ACC112 (cell line): ENCODE measurements around the gene OR1J1.

Source experiments
- H2AFZ ChIP-seq: fragments of 200-600 bp; sonication (generic); one replicate; pipeline ENCODE4 v1.6.0; 2017; ENCODE audit warnings: antibody characterized with exemption, low read length; ENCODE audit not compliant: unreplicated experiment
- H3K27ac ChIP-seq: fragments of 200-600 bp; sonication (generic); 2 replicates; pipeline ENCODE4 v1.5.1; 2014; ENCODE audit warnings: low read depth, mild to moderate bottlenecking, antibody characterized with exemption, low read length, moderate library complexity
- H3K27me3 ChIP-seq: fragments of 200-600 bp; sonication (generic); 2 replicates; pipeline ENCODE4 v1.6.1; 2014; ENCODE audit warnings: mild to moderate bottlenecking, antibody characterized with exemption, low read length, moderate library complexity, mixed read lengths; ENCODE audit not compliant: insufficient read depth
- H3K36me3 ChIP-seq: fragments of 200-600 bp; sonication (generic); 2 replicates; pipeline ENCODE4 v1.6.1; 2016; ENCODE audit warnings: mild to moderate bottlenecking, antibody characterized with exemption, low read length, moderate library complexity, mixed read lengths; ENCODE audit not compliant: insufficient read depth
- H3K4me1 ChIP-seq: fragments of 200-600 bp; sonication (generic); one replicate; pipeline ENCODE4 v1.6.1; 2016; ENCODE audit warnings: low read length, mixed read lengths; ENCODE audit not compliant: insufficient read depth, unreplicated experiment, control insufficient read depth
- H3K4me3 ChIP-seq: fragments of 200-600 bp; sonication (generic); 2 replicates; pipeline ENCODE4 v1.5.1; 2014; ENCODE audit warnings: mild to moderate bottlenecking, low read depth, low read length
- H3K79me2 ChIP-seq: fragments of 200-600 bp; sonication (generic); one replicate; pipeline ENCODE4 v1.6.0; 2016; ENCODE audit warnings: low read length; ENCODE audit not compliant: control insufficient read depth, unreplicated experiment, insufficient read depth

OR1J1 gene, protein sequence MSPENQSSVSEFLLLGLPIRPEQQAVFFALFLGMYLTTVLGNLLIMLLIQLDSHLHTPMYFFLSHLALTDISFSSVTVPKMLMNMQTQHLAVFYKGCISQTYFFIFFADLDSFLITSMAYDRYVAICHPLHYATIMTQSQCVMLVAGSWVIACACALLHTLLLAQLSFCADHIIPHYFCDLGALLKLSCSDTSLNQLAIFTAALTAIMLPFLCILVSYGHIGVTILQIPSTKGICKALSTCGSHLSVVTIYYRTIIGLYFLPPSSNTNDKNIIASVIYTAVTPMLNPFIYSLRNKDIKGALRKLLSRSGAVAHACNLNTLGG

DNA sequence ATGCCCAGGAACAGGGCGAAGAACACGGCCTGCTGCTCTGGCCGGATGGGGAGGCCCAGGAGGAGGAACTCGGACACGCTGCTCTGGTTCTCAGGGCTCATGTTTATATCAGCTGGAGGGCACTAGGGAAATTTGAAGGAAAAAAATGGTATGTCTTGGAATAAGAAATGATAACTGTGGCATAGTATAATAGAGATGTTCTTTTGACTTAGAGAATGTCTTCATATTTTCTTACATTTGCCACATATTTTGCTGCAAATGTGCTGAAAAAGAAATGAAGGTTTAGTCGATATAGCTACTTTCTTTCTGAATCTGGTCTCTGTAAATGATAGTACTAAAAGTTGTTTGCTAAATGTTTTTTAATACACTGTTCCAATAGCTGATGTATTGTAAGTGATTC is at the start of gene OR1J1:
TSS of gene OR1J1 (minus strand) at position 101 of the 400 bp plus-strand sequence. CDS start at position 101, 0 bp downstream.
- H3K4me3 ChIP-seq = no peak within 1 kb of the TSS
- H3K4me1 ChIP-seq = no peaks in the 10 kb centered on the region
- H3K79me2 ChIP-seq = no peaks in the 10 kb centered on the region
- H3K27ac ChIP-seq = no peak within 1 kb of the TSS
- H3K27me3 ChIP-seq = peaks cover 24% of the 10 kb centered on the region
- no peak within 1 kb of the TSS for H2AFZ ChIP-seq
- no peaks in the 10 kb centered on the region for H3K36me3 ChIP-seq

DNA sequence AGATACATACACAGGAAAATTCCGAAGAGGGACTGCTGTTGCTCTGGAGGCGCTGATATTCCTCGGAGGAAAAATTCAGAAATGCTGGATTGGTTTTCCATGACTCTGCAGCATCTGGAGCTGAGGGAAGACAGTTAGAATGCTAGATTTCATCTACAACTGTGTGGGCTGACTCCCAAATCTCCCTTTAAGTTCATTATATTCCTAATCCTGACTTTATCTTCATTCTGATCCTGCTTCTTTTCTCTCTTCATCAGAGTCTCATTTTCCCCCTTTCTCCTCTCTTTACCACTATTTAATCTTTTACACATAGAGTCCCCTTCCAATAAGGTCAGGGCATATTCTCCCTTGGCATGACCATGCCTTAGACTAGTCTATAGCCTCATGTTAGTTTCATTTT is 49.5 kb upstream of the OR1J1 start, which contains the start of gene OR1N1:
TSS of gene OR1N1 (minus strand) at position 101 of the 400 bp plus-strand sequence. CDS start at position 101, 0 bp downstream.
- H3K27me3 ChIP-seq = peaks cover 40% of the 10 kb centered on the region
- no peak within 1 kb of the TSS for H2AFZ ChIP-seq
- H3K79me2 ChIP-seq = no peaks in the 10 kb centered on the region
- no peaks in the 10 kb centered on the region for H3K36me3 ChIP-seq
- H3K4me1 ChIP-seq = no peaks in the 10 kb centered on the region
- no peak within 1 kb of the TSS for H3K27ac ChIP-seq
- no peak within 1 kb of the TSS for H3K4me3 ChIP-seq

DNA sequence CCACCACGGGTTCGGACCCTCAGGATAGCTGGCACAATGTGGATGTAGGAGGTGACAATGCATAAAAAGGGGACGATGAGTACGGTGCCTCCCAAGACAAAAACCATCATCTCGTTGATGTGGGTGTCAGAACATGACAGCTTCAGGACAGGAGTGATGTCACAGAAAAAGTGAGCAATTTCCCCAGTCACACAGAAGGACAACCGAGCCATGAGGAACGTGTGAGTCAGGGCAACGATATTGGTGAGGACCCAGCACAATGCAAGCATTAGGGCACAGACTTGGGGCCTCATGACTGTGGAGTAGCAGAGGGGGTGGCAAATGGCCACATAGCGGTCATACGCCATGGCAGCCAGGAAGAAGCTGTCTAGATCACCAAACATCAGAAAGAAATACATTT is 48.9 kb upstream of the OR1J1 start:
- Histone ChIP-seq H3K27ac (no peak overlapping the region), H2AFZ (no peak overlapping the region), H3K27me3 (peaks cover 44% of the 10 kb centered on the region), H3K4me3 (no peak overlapping the region), H3K4me1 (no peaks in the 10 kb centered on the region), H3K36me3 (no peaks in the 10 kb centered on the region), H3K79me2 (no peaks in the 10 kb centered on the region)

DNA sequence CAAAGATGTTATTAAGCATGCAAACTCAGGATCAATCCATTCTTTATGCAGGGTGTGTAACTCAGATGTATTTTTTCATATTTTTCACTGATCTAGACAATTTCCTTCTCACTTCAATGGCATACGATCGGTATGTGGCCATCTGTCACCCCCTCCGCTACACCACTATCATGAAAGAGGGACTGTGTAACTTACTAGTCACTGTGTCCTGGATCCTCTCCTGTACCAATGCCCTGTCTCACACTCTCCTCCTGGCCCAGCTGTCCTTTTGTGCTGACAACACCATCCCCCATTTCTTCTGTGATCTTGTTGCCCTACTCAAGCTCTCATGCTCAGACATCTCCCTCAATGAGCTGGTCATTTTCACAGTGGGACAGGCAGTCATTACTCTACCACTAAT is 41.6 kb upstream of the OR1J1 start:
- no peaks in the 10 kb centered on the region for H3K79me2 ChIP-seq
- H3K4me1 ChIP-seq = no peaks in the 10 kb centered on the region
- H3K4me3 ChIP-seq = no peak overlapping the region
- no peak overlapping the region for H2AFZ ChIP-seq
- H3K27me3 ChIP-seq = peaks cover 61% of the 10 kb centered on the region
- no peaks in the 10 kb centered on the region for H3K36me3 ChIP-seq
- H3K27ac ChIP-seq = no peak overlapping the region

DNA sequence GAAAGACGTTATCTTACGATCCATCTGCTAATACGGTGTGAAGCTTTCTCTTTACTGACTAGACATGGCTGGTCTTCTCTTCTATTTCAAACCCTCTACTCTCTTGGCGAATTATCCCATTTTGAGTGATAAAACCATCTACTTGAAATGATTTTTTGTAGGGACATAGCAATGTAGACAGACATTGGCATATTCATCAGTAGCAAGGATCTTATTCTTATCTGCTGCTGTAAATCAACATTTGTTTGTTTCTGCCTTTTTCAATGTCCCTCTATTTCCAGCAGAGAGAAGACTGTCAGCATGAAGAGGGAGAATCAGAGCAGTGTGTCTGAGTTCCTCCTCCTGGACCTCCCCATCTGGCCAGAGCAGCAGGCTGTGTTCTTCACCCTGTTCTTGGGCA is 41.1 kb upstream of the OR1J1 start, which contains the start of gene OR1J4:
TSS of gene OR1J4 (plus strand) at position 301 of the 400 bp plus-strand sequence. CDS start at position 301, 0 bp downstream.
- H3K4me3 ChIP-seq = no peak within 1 kb of the TSS
- H3K4me1 ChIP-seq = no peaks in the 10 kb centered on the region
- no peaks in the 10 kb centered on the region for H3K36me3 ChIP-seq
- H3K79me2 ChIP-seq = no peaks in the 10 kb centered on the region
- no peak within 1 kb of the TSS for H3K27ac ChIP-seq
- peaks cover 60% of the 10 kb centered on the region for H3K27me3 ChIP-seq
- H2AFZ ChIP-seq = no peak within 1 kb of the TSS

DNA sequence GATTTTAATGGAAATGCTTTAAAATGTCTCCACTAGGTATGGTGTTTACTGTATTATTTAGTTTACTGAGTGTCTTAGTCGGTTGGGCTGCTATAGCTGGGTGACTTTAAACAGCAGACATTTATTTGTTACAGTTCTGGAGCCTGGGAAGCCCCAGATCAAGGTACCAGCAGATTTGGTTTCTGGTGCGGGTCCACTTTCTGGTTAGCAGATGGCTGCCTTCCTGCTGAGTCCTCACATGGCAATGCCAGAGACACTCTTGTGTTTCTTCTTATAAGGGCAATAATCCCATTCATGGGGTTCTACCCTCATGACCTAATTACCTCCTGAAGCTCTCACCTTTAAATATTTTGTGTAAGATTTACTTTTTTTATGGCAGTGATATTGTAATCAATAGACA is 40.5 kb upstream of the OR1J1 start:
- no peaks in the 10 kb centered on the region for H3K36me3 ChIP-seq
- no peak overlapping the region for H3K4me3 ChIP-seq
- no peak overlapping the region for H2AFZ ChIP-seq
- no peaks in the 10 kb centered on the region for H3K4me1 ChIP-seq
- H3K27ac ChIP-seq = no peak overlapping the region
- peaks cover 66% of the 10 kb centered on the region for H3K27me3 ChIP-seq
- H3K79me2 ChIP-seq = no peaks in the 10 kb centered on the region

DNA sequence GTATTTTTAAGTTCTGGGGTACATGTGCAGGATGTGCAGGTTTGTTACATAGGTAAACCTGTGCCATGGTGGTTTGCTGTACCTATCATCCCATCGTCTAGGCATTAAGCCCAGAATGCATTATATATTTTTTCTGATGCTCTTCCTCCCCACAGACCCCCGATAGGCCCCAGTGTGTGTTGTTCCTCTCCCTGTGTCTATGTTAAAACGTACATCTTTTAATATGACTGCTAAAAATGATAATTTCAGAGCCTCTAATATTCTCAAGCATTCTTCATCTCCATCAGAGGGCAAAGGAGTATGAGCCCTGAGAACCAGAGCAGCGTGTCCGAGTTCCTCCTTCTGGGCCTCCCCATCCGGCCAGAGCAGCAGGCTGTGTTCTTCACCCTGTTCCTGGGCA is 32.8 kb upstream of the OR1J1 start, which contains the start of gene OR1J2:
TSS of gene OR1J2 (plus strand) at position 301 of the 400 bp plus-strand sequence. CDS start at position 301, 0 bp downstream.
- peaks cover 54% of the 10 kb centered on the region for H3K27me3 ChIP-seq
- no peaks in the 10 kb centered on the region for H3K79me2 ChIP-seq

DNA sequence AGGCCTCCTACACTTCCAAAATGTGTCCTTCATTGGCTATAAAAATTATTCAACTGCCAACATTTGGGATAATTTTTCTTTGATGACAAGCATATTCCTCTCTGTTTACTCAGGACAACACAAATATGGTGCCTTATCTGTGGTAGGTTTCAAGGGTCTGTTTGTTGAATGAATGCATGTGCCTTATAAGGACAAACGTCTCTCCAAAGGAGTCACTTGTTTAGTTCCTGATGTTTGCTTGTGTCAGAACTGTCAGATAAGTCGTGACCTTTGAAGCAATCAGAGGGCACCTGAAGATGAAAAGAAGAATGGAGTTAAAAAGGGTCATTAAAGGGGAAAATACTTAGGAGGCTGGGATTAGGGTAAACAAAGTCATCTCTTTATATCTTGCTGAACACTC is 29.2 kb upstream of the OR1J1 start:
- Histone ChIP-seq H3K27ac (no peak overlapping the region), H3K4me3 (no peak overlapping the region), H3K4me1 (no peaks in the 10 kb centered on the region), H3K36me3 (no peaks in the 10 kb centered on the region), H2AFZ (no peak overlapping the region), H3K79me2 (no peaks in the 10 kb centered on the region), H3K27me3 (peaks cover 50% of the 10 kb centered on the region)

More for the DNA sequence above, 32.8 kb upstream of the OR1J1 start, which contains the start of gene OR1J2:
- Histone ChIP-seq H3K27ac (no peak within 1 kb of the TSS), H3K4me3 (no peak within 1 kb of the TSS), H3K36me3 (no peaks in the 10 kb centered on the region), H2AFZ (no peak within 1 kb of the TSS), H3K4me1 (no peaks in the 10 kb centered on the region)

DNA sequence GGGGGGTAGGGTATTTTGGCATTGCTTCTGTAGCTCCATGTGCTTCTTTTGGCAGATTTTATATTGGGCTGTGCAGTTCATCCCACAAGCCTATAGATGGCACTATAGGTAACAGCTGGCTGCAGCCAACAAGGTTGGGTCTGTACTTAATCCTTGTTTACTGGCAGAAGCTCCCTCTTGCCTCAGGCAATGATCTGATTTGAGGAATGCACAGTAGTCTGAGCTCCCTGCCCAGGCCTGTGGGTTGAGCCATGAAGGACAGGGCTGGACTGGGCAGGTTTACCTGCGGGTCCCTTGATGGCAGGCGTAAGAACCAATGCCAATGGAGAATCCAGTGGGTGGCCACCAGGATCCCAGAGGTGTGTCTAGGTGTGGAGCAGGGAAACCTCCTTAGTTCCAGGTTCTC is 21.2 kb upstream of the OR1J1 start:
- H3K4me1 ChIP-seq = no peaks in the 10 kb centered on the region
- peaks cover 85% of the 10 kb centered on the region for H3K27me3 ChIP-seq
- H3K36me3 ChIP-seq = no peaks in the 10 kb centered on the region
- no peak overlapping the region for H3K27ac ChIP-seq
- H2AFZ ChIP-seq = no peak overlapping the region
- no peaks in the 10 kb centered on the region for H3K79me2 ChIP-seq
- no peak overlapping the region for H3K4me3 ChIP-seq

DNA sequence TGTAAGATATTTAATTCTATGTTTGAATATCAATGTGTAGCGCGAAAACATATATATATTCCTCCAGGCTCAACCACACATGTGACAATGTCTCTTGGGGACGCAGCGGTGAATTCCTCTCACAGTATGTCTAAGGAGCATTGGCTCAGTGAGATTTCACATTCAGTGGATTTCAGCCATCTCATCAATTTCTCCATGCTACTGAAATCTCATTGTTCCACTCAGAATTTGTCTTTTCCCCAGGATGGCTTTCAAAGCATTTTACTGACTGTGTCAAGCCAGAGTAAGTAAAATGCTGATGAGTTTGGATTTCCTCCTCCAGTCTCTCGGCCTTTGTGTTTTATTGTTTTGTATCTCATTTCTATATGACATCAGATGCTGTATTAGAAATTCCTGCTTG is 1.3 kb upstream of the OR1J1 start:
- no peaks in the 10 kb centered on the region for H3K79me2 ChIP-seq
- no peaks in the 10 kb centered on the region for H3K36me3 ChIP-seq
- H3K27me3 ChIP-seq = peaks cover 27% of the 10 kb centered on the region
- H3K4me1 ChIP-seq = no peaks in the 10 kb centered on the region
- H3K27ac ChIP-seq = no peak overlapping the region
- no peak overlapping the region for H3K4me3 ChIP-seq
- H2AFZ ChIP-seq = no peak overlapping the region

DNA sequence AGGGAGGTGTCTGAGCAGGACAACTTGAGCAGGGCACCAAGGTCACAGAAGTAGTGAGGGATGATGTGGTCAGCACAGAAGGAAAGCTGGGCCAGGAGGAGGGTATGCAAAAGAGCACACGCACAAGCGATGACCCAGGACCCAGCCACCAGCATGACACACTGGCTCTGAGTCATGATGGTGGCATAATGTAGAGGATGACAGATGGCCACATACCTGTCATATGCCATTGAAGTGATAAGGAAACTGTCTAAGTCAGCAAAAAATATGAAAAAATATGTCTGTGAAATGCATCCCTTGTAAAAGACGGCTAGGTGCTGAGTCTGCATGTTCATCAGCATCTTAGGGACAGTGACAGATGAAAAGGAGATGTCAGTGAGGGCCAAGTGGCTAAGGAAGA is 380 bp downstream of the OR1J1 start:
- Histone ChIP-seq H3K36me3 (no peaks in the 10 kb centered on the region), H3K4me1 (no peaks in the 10 kb centered on the region), H3K27ac (no peak overlapping the region), H2AFZ (no peak overlapping the region), H3K27me3 (peaks cover 19% of the 10 kb centered on the region), H3K79me2 (no peaks in the 10 kb centered on the region), H3K4me3 (no peak overlapping the region)
